HepG2 (cell line): ENCODE measurements around the gene KRTCAP2. TPM values are rescaled to one million over a fixed set of nuclear protein-coding genes. Genes with fewer than 3 reads are reported as not detected.

Source experiments
- AGO1 ChIP-seq: fragments of 200-400 bp; formaldehyde crosslinking; IDR thresholded peaks from 2 replicates; pipeline ENCODE4 v1.6.1; 2017; ENCODE audit warnings: mild to moderate bottlenecking, low read depth, low read length, moderate library complexity; ENCODE audit not compliant: poor library complexity, severe bottlenecking
- AKAP8 ChIP-seq: sonication (generic); formaldehyde crosslinking; IDR thresholded peaks from 2 replicates; pipeline ENCODE4 v1.5.1; 2020; ENCODE audit warnings: mild to moderate bottlenecking, missing genetic modification reagents
- BHLHE40 ChIP-seq: IDR thresholded peaks from 2 replicates; pipeline ENCODE4 v1.6.1; 2011; ENCODE audit warnings: low read length, improper control_type of control experiment
- BORCS8-MEF2B ChIP-seq: sonication (generic); formaldehyde crosslinking; IDR thresholded peaks from 2 replicates; pipeline ENCODE4 v1.8.0; 2022; ENCODE audit warnings: mild to moderate bottlenecking, missing genetic modification reagents
- ELF1 ChIP-seq: sonication (generic); formaldehyde crosslinking; IDR thresholded peaks from 2 replicates; pipeline ENCODE4 v1.4.0; 2020; ENCODE audit warnings: missing genetic modification reagents
- FOXK1 ChIP-seq: sonication (generic); formaldehyde crosslinking; IDR thresholded peaks from 2 replicates; pipeline ENCODE4 v1.4.0; 2020; ENCODE audit warnings: low read depth, missing genetic modification reagents, borderline replicate concordance
- HNF4G ChIP-seq, 2 experiments: sonication (generic) in 1 of 2; formaldehyde crosslinking in 1 of 2; IDR thresholded peaks; 2 replicates each; pipeline versions ENCODE4 v1.4.0 to v1.6.1; 2011 to 2020; ENCODE audit warnings: borderline replicate concordance in 2 of 2, low read depth in 2 of 2, mild to moderate bottlenecking in 2 of 2, low read length in 1 of 2, missing genetic modification reagents in 1 of 2, moderate library complexity in 1 of 2
- HOXD1 ChIP-seq: sonication (generic); formaldehyde crosslinking; IDR thresholded peaks from 2 replicates; pipeline ENCODE4 v1.5.0; 2020; ENCODE audit warnings: missing genetic modification reagents
- JDP2 ChIP-seq: sonication (generic); formaldehyde crosslinking; IDR thresholded peaks from 2 replicates; pipeline ENCODE4 v1.8.1; 2022; ENCODE audit warnings: missing genetic modification reagents, borderline replicate concordance
- KAT7 ChIP-seq: IDR thresholded peaks from 2 replicates; pipeline ENCODE4 v1.6.1; 2018; ENCODE audit warnings: borderline replicate concordance, missing compliant biosample characterization
- KLF11 ChIP-seq: IDR thresholded peaks from 2 replicates; pipeline ENCODE4 v1.6.1; 2016; ENCODE audit warnings: missing compliant biosample characterization
- MBNL3 ChIP-seq: fragments of 250-450 bp; sonication (Bioruptor Pico); conservative IDR thresholded peaks from 2 replicates; pipeline ENCODE4 v1.8.0; 2022; ENCODE audit warnings: mild to moderate bottlenecking, inconsistent platforms
- NFIC ChIP-seq: IDR thresholded peaks from 2 replicates; pipeline ENCODE4 v1.6.1; 2012; ENCODE audit warnings: mild to moderate bottlenecking, low read length, inconsistent platforms
- NPAS2 ChIP-seq: sonication (generic); formaldehyde crosslinking; IDR thresholded peaks from 2 replicates; pipeline ENCODE4 v1.8.0; 2022; ENCODE audit warnings: mild to moderate bottlenecking, missing genetic modification reagents, borderline replicate concordance
- SAFB2 ChIP-seq: sonication (generic); formaldehyde crosslinking; IDR thresholded peaks from 2 replicates; pipeline ENCODE4 v1.5.1; 2020; ENCODE audit warnings: missing genetic modification reagents, low read depth, mild to moderate bottlenecking, borderline replicate concordance
- TCF7 ChIP-seq: sonication (generic); IDR thresholded peaks from 2 replicates; pipeline ENCODE4 v1.6.1; 2016; ENCODE audit warnings: antibody characterized with exemption, low read depth
- ZNF660 ChIP-seq: sonication (generic); formaldehyde crosslinking; IDR thresholded peaks from 2 replicates; pipeline ENCODE4 v1.5.1; 2020; ENCODE audit warnings: mild to moderate bottlenecking, low read depth, missing genetic modification reagents, borderline replicate concordance
- ZNF713 ChIP-seq: sonication (generic); formaldehyde crosslinking; IDR thresholded peaks from 2 replicates; pipeline ENCODE4 v1.4.0; 2020; ENCODE audit warnings: mild to moderate bottlenecking, missing genetic modification reagents
- ZSCAN31 ChIP-seq: sonication (generic); formaldehyde crosslinking; IDR thresholded peaks from 2 replicates; pipeline ENCODE4 v1.5.0; 2020; ENCODE audit warnings: low read depth, mild to moderate bottlenecking, missing genetic modification reagents
- polyA plus RNA-seq, 8 experiments: library from polyadenylated mRNA; depleted of rRNA in 3 of 8; stranded (reverse) in 7 of 8; unstranded in 1 of 8; fragments of >200 nt; fragmentation: Illumina TruSeq in 4 of 8; extraction: Trizol in 4 of 8; gene quantifications; 2 replicates each; pipeline versions ENCODE4 v1.2.1 to v1.2.3, GENCODE V29; 2011 to 2016; ENCODE audit warnings: low read depth in 4 of 8, missing spikeins in 1 of 8, mixed read lengths in 1 of 8; ENCODE audit not compliant: insufficient read depth in 1 of 8
- total RNA-seq, 5 experiments: library from RNA; depleted of rRNA; stranded (reverse); fragments of >200 nt; fragmentation: Illumina TruSeq; extraction: Trizol; gene quantifications; 2 replicates each; pipeline ENCODE4 v1.2.3, GENCODE V29; 2016; ENCODE audit warnings: low read depth in 1 of 5
- TF ChIP-seq, protein P1 (sequence below): sonication (generic); formaldehyde crosslinking; IDR thresholded peaks from 2 replicates; pipeline ENCODE4 v1.4.0; 2020; ENCODE audit warnings: mild to moderate bottlenecking, missing genetic modification reagents
- TF ChIP-seq, protein P2 (sequence below): sonication (generic); formaldehyde crosslinking; IDR thresholded peaks from 2 replicates; pipeline ENCODE4 v1.8.1; 2023; ENCODE audit warnings: mild to moderate bottlenecking, missing genetic modification reagents, borderline replicate concordance
- TF ChIP-seq, protein P3 (sequence below): sonication (generic); formaldehyde crosslinking; IDR thresholded peaks from 2 replicates; pipeline ENCODE4 v1.5.1; 2020; ENCODE audit warnings: mild to moderate bottlenecking, missing genetic modification reagents, moderate library complexity
- TF ChIP-seq, protein P4 (sequence below): sonication (generic); formaldehyde crosslinking; IDR thresholded peaks from 2 replicates; pipeline ENCODE4 v1.8.1; 2023; ENCODE audit warnings: missing genetic modification reagents, mild to moderate bottlenecking, borderline replicate concordance
- TF ChIP-seq, protein P5 (sequence below): IDR thresholded peaks from 2 replicates; pipeline ENCODE4 v1.6.1; 2016
- TF ChIP-seq, protein P6 (sequence below): sonication (generic); formaldehyde crosslinking; IDR thresholded peaks from 2 replicates; pipeline ENCODE4 v1.4.0; 2020; ENCODE audit warnings: missing genetic modification reagents

KRTCAP2 gene
- total and polyA plus RNA-seq, 2 of the 13 experiments (the other 11 are each of a cell fraction or from before 2014, with no cell fraction given): 77.3 to 79.4 TPM

DNA sequence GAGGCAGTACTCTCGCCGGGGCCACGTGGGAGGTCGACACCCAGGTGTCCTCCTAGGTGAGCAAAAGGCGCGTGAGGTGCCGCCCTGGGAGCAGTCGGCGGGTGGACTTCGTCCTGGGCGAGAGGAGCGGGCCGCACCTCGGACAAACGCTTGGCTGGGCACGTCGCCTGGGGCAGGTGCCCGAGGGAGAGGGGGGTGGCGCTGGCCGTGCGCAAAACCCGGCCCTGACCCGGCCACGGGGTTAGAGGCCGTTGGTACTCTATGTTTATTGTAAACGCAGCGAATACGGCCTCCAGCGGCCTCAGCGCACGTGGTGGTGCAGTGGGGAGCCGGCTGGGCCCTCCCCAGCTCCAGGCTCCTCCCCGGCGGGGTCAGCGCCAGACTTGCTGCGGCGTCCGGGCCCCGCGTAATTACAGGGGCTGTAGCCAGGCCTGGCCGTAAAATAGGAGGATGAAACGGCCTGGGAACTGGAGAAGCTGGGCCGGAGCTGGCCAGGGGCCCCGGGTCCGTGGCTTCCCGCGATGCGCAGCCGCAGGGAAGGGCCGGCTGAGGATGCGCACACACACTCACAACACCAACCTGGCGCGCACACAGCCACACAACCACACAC lies 47.1 kb downstream of the KRTCAP2 start (continued):
- TF ChIP-seq, protein P1, sequence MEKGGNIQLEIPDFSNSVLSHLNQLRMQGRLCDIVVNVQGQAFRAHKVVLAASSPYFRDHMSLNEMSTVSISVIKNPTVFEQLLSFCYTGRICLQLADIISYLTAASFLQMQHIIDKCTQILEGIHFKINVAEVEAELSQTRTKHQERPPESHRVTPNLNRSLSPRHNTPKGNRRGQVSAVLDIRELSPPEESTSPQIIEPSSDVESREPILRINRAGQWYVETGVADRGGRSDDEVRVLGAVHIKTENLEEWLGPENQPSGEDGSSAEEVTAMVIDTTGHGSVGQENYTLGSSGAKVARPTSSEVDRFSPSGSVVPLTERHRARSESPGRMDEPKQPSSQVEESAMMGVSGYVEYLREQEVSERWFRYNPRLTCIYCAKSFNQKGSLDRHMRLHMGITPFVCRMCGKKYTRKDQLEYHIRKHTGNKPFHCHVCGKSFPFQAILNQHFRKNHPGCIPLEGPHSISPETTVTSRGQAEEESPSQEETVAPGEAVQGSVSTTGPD (CRISPR knock-in tag): no peak; the same call in 1 of the 2 replicates
- TF ChIP-seq, protein P2, sequence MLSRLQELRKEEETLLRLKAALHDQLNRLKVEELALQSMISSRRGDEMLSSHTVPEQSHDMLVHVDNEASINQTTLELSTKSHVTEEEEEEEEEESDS (CRISPR knock-in tag): peak; percentile 88
- 0 out of 2 replicates have a peak, but pooled peaks have one; percentile 81 for TF ChIP-seq ZNF713 (CRISPR knock-in tag)
- no peak for TF ChIP-seq MBNL3
- TF ChIP-seq, protein P3, sequence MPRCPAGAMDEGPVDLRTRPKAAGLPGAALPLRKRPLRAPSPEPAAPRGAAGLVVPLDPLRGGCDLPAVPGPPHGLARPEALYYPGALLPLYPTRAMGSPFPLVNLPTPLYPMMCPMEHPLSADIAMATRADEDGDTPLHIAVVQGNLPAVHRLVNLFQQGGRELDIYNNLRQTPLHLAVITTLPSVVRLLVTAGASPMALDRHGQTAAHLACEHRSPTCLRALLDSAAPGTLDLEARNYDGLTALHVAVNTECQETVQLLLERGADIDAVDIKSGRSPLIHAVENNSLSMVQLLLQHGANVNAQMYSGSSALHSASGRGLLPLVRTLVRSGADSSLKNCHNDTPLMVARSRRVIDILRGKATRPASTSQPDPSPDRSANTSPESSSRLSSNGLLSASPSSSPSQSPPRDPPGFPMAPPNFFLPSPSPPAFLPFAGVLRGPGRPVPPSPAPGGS (CRISPR knock-in tag): peak; percentile 93
- TF ChIP-seq BORCS8-MEF2B (CRISPR knock-in tag): peak; percentile 95
- TF ChIP-seq JDP2 (CRISPR knock-in tag): peak; percentile 85; the same call in 1 of the 2 replicates
- peak; percentile 58; the same call in 1 of the 2 replicates for TF ChIP-seq TCF7
- TF ChIP-seq NFIC: no peak
- TF ChIP-seq HNF4G (IDR thresholded peaks at IDR 0.05; ENCODE audit: borderline replicate concordance, low read depth, low read length): peak; percentile 88
- peak; percentile 99 for TF ChIP-seq HNF4G (CRISPR knock-in tag; IDR thresholded peaks at IDR 0.05; ENCODE audit: borderline replicate concordance, low read depth)
- TF ChIP-seq, protein P4, sequence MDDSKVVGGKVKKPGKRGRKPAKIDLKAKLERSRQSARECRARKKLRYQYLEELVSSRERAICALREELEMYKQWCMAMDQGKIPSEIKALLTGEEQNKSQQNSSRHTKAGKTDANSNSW (CRISPR knock-in tag): peak; percentile 25; the same call in 1 of the 2 replicates
- TF ChIP-seq KAT7 (CRISPR knock-in tag): no peak
- TF ChIP-seq ELF1 (CRISPR knock-in tag): peak; percentile 64; the same call in 1 of the 2 replicates
- TF ChIP-seq ZSCAN31 (CRISPR knock-in tag): peak; percentile 91
- TF ChIP-seq HOXD1 (CRISPR knock-in tag): peak; percentile 94
- TF ChIP-seq AKAP8 (CRISPR knock-in tag): peak; percentile 85
- TF ChIP-seq, protein P5, sequence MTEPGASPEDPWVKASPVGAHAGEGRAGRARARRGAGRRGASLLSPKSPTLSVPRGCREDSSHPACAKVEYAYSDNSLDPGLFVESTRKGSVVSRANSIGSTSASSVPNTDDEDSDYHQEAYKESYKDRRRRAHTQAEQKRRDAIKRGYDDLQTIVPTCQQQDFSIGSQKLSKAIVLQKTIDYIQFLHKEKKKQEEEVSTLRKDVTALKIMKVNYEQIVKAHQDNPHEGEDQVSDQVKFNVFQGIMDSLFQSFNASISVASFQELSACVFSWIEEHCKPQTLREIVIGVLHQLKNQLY: peak; percentile 96
- TF ChIP-seq SAFB2 (CRISPR knock-in tag): peak; percentile 42; the same call in 1 of the 2 replicates
- TF ChIP-seq KLF11 (CRISPR knock-in tag): peak; percentile 93
- no peak for TF ChIP-seq NPAS2
- TF ChIP-seq FOXK1 (CRISPR knock-in tag): peak; percentile 95
- TF ChIP-seq, protein P6, sequence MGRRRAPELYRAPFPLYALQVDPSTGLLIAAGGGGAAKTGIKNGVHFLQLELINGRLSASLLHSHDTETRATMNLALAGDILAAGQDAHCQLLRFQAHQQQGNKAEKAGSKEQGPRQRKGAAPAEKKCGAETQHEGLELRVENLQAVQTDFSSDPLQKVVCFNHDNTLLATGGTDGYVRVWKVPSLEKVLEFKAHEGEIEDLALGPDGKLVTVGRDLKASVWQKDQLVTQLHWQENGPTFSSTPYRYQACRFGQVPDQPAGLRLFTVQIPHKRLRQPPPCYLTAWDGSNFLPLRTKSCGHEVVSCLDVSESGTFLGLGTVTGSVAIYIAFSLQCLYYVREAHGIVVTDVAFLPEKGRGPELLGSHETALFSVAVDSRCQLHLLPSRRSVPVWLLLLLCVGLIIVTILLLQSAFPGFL (CRISPR knock-in tag): no peak; the same call in 1 of the 2 replicates
- peak; percentile 82 for TF ChIP-seq BHLHE40
- TF ChIP-seq ZNF660 (CRISPR knock-in tag): peak; percentile 93; the same call in 1 of the 2 replicates
- TF ChIP-seq AGO1: peak; percentile 59
